Measurements from ENCODE around the gene BCCIP. TPM values are rescaled to one million over a fixed set of nuclear protein-coding genes. Genes with fewer than 3 reads are reported as not detected.

BCCIP gene
- 100 to 1,000 TPM in 1 of 2 donors, 10 to 100 TPM in 1; 58.6 to 116 TPM for total RNA-seq

DNA sequence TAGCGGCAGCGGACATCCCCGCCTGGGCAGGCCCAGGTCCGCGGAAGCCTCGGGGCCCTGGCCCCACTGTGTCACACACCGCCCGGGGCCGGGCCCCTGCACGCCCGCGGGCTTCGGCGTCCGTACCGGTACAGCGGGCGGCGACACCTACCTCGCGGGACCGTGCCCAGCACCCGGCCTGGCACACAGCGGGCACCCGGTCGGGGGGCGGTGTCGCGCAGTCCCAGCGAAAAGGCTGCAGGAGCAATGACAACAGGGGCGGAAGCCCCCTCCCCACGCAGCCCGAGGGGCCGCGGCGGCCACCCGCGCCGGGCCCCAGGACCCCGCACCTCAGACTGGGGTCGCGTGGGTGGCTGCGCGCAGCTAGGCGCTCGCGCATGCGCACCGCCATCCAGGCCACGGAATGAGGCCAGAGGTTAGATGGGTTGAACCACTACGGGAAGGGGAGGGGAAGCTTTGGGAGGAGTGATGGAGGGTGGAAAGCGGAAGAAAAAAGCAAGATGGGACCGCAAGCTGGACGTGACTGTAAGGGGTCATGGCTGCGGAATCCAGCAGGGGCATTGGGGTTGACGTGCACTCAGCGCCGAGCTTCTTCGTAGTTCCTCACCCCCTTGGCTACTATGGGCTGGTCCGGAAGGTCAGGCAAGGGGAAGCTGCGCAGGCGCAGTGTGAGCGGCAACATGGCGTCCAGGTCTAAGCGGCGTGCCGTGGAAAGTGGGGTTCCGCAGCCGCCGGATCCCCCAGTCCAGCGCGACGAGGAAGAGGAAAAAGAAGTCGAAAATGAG, at the start of gene BCCIP, which contains the start of gene UROS:
Gene BCCIP, plus strand, starts transcription at position 669 of the 785 bp plus-strand sequence. Its CDS starts 12 bp downstream, at position 681.
Gene UROS, minus strand, starts transcription at position 381 of the 785 bp plus-strand sequence. CDS start 6,759 bp downstream, outside the sequence.
- ATAC-seq (replicated peaks), result peak; percentile 87
- Mint-ChIP-seq H3K27me3 (no peaks in the 10 kb centered on the region), H3K36me3 (ENCODE audit: low read depth) (peaks cover 5% of the 10 kb centered on the region), H3K27ac (peak within 1 kb of the TSS; percentile 87), H3K4me3 (no peak within 1 kb of the TSS), H3K4me1 (peaks cover 17% of the 10 kb centered on the region), H3K9me3 (no peaks in the 10 kb centered on the region)

DNA sequence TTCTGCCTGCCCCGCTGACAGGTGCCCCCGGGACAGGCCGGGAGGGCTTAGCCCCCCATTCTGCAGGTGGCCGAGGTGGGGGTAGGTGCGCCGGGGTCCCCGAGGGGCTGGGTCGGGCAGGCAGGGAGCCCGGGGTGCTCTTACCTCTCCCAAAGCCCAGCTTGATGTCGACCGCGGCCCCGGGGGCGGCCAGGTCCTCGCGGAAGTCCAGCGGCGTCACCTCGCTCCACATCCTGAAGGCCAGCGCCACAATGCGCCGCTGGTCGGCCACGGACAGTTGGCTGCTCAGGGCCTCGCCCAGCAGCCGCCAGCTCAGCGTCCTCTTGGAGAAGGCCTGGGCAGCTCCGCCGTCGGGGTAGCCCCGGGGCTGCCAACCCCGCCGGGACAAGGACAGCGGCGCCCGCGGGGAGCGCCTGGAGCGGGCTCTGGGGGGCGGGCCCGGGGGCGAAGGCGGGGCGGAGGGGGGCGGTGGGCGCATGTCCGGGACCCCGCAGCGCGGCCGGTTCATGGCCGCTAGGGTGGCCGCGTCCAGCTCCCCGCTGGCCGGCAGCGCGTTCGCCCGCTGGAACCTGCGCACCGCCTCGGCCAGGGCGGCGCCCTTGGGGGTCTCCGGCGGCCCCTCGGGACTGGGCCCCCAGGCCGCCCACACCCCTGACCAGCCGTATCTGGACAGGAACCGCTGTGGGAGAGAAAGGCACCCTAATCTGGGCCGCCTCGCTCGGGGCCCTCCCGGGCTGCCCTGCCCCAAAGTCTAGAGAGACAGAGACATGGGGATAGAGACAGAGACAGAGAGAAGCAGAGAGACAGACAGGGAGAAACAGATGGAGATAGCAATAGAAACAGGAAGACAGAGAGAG, 49.4 kb upstream of the BCCIP start:
- H3K4me3 Mint-ChIP-seq, result no peak overlapping the region
- no peaks in the 10 kb centered on the region for H3K9me3 Mint-ChIP-seq
- H3K4me1 Mint-ChIP-seq, result no peaks in the 10 kb centered on the region
- no peak for ATAC-seq (replicated peaks)
- H3K27me3 Mint-ChIP-seq, result peaks cover 7% of the 10 kb centered on the region
- no peak overlapping the region for H3K27ac Mint-ChIP-seq
- peaks cover 6% of the 10 kb centered on the region for H3K36me3 Mint-ChIP-seq (ENCODE audit: low read depth)

DNA sequence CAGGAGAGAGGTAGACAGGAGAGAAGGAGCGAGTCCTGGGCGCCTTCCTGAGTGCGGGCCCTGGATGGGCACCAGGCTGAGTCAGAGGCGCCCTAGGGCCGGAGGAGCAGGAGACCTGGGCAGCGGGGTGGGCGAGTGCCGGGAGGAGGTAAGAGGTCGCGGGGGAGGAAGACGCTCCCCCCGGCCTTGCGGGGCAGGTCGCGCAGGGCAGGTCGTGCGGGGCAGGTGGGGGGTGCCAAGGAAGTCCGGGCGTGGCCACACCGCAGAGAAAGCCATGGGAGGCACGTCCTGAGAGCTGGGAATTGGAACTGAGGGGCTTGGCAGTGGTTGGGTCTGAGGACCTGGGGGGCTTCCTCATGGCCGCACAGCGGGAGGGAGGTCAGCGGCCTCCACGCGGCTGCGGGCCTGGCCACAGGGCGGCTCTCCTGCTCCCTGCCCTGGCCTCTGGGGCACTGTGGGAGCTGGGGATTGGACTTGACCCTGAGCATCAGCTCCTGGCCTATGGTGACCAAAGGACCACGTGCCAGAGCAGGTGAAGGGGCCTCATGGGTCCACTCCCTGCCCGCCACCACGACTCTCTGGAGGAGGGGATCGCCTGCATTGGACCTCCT, 48.7 kb upstream of the BCCIP start:
- ATAC-seq (replicated peaks), result no peak
- H3K9me3 Mint-ChIP-seq, result no peaks in the 10 kb centered on the region
- no peaks in the 10 kb centered on the region for H3K4me1 Mint-ChIP-seq
- peaks cover 7% of the 10 kb centered on the region for H3K27me3 Mint-ChIP-seq
- no peaks in the 10 kb centered on the region for H3K36me3 Mint-ChIP-seq (ENCODE audit: low read depth)
- no peak overlapping the region for H3K27ac Mint-ChIP-seq
- H3K4me3 Mint-ChIP-seq, result no peak overlapping the region

DNA sequence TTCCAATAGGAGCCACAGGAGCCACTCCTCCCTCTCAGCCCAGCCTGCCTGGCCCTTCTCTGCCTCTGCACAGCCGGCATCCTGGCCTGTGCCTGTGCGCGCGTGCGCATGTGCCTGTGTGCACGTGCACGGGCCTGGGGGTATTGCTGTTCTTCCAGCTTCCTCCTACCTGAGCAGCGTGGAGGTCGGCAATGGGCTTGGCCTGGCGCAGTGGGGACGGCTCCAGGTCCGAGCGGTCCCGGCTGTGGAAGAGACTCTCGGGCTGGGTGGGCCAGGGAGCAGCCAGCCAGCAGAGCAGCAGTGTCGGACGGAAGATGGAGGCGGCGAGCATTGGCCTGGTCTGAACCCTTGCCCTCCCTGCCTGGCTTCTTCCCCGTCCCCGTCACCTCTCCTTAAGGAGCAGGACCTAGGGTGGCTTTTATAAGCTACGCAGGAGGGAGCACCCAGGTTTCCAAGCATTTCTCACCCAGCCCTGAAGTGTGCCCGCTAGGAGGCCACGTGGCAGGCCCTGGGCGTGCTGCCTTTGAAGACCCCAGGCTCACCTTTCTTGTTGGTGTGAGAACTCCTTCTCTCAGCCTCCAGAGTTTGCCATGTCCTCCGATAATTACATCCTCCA, 47.7 kb upstream of the BCCIP start, which contains the start of gene MMP21:
Gene MMP21, minus strand, starts transcription at position 331 of the 616 bp plus-strand sequence. Its CDS starts 0 bp downstream, at position 331.
- Mint-ChIP-seq H3K27me3 (peaks cover 7% of the 10 kb centered on the region), H3K4me3 (no peak within 1 kb of the TSS), H3K9me3 (no peaks in the 10 kb centered on the region), H3K4me1 (no peaks in the 10 kb centered on the region), H3K36me3 (ENCODE audit: low read depth) (no peaks in the 10 kb centered on the region), H3K27ac (no peak within 1 kb of the TSS)
- ATAC-seq (replicated peaks), result no peak

DNA sequence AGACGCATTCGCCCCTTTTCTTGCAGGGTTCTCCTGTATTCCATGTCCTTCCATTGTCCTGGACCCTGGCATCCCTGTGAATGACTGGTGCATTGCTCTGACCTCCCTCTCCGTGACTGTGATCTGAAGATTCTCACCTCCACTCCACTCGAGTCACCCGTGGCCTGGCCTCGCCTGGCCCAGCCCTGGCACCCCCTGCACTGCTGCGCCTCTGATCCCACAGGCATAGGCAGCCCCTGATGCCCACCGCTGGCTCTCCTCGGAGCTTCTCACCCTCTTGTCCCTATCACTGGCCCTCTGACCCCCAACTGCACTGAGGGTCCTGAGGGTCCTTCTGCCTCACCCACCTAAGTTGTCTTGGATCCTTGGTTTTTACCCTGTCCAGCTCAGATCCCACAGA, 45.5 kb upstream of the BCCIP start:
- H3K27me3 Mint-ChIP-seq, result peaks cover 7% of the 10 kb centered on the region
- ATAC-seq (replicated peaks), result no peak
- H3K27ac Mint-ChIP-seq, result no peak overlapping the region
- H3K36me3 Mint-ChIP-seq (ENCODE audit: low read depth), result no peaks in the 10 kb centered on the region
- H3K4me3 Mint-ChIP-seq, result no peak overlapping the region
- H3K4me1 Mint-ChIP-seq, result peaks cover 4% of the 10 kb centered on the region
- no peaks in the 10 kb centered on the region for H3K9me3 Mint-ChIP-seq

DNA sequence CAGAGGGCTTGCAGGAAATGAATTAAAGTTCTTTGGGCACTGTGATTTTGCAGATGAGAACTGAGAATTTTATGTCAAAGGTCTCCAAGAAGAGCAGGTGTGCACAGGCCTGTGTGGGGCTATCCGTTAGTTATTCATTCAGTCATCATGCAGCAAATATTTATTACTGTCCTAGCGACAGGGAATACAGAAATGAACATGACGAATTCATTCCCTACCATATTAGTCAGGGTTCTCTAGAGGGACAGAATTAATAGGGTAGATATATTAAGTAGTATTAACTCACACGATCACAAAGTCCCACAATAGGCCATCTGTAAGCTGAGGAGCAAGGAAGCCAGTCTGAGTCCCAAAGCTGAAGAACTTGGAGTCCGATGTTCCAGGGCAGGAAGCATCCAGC, 44.8 kb upstream of the BCCIP start:
- H3K36me3 Mint-ChIP-seq (ENCODE audit: low read depth), result no peaks in the 10 kb centered on the region
- no peak for ATAC-seq (replicated peaks)
- H3K27me3 Mint-ChIP-seq, result peaks cover 7% of the 10 kb centered on the region
- H3K9me3 Mint-ChIP-seq, result no peaks in the 10 kb centered on the region
- peaks cover 4% of the 10 kb centered on the region for H3K4me1 Mint-ChIP-seq
- no peak overlapping the region for H3K4me3 Mint-ChIP-seq
- H3K27ac Mint-ChIP-seq, result no peak overlapping the region

DNA sequence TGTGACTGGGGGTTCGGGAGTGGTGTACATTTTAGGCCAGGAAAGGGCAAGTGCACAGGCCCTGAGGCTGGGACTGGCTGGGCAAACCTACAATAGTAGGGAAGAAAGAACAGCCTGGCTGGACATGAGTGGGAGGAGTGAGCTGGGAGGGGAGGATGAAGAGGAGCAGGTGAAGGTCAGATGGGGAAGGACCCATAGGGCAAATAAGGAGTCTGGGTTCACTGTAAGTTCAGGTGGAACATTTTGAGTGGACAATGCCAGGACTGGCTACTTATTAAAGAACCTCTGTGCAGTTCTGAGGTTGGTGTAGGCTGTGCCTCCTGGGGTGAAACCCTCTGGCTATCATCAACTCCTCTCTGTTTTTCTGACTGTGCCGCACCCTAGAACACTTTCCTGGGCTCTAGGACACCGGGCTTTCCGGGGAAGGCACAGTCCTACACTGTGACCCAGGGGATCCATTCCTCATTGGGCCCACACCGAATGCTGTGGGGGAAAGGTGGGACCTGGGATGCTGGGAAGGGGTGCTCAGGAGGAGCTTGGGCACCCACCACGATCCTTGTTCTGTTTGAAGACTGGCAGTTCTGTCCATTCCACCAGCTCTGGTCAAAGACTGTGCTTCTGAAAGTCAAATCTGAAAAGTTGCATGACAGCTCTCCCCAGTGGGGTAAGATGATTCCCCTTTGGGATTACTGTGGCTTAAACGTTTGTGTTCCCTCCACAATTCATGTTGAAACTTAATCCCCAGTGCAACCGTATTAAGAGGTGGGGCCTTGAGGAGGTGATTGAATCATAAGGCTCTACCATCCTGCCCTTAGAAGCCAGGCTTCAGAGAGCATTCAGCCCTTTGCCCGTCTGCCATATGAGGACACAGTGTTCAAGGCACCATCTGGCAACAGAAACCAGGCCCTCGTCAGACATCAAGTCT, 43.7 kb upstream of the BCCIP start:
- Mint-ChIP-seq H3K4me1 (peaks cover 4% of the 10 kb centered on the region), H3K27me3 (peaks cover 3% of the 10 kb centered on the region), H3K4me3 (no peak overlapping the region), H3K36me3 (ENCODE audit: low read depth) (no peaks in the 10 kb centered on the region), H3K27ac (no peak overlapping the region), H3K9me3 (no peaks in the 10 kb centered on the region)
- ATAC-seq (replicated peaks), result no peak

DNA sequence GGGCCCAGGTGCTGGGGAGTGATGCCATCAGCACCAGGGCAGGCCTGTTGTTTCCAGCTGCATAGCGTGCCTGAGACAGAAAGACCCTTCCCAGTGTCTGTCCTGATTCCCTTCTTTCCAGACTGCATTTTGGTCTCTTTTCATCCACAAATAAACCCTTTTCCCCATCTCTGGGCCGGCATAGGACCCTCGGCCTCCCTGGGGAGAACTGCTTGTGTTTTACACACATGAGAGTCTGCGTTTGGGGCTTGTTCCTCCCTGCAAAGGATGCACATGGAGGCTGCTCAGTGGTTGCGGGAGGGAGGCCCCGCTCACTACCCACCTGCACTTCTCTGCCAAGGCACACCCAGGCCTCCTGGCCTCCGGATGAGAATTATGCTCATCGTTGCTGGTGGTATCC, 42.0 kb upstream of the BCCIP start:
- ATAC-seq (replicated peaks), result no peak
- no peak overlapping the region for H3K27ac Mint-ChIP-seq
- H3K4me1 Mint-ChIP-seq, result peaks cover 4% of the 10 kb centered on the region
- H3K27me3 Mint-ChIP-seq, result peaks cover 3% of the 10 kb centered on the region
- no peak overlapping the region for H3K4me3 Mint-ChIP-seq
- no peaks in the 10 kb centered on the region for H3K9me3 Mint-ChIP-seq
- no peaks in the 10 kb centered on the region for H3K36me3 Mint-ChIP-seq (ENCODE audit: low read depth)

DNA sequence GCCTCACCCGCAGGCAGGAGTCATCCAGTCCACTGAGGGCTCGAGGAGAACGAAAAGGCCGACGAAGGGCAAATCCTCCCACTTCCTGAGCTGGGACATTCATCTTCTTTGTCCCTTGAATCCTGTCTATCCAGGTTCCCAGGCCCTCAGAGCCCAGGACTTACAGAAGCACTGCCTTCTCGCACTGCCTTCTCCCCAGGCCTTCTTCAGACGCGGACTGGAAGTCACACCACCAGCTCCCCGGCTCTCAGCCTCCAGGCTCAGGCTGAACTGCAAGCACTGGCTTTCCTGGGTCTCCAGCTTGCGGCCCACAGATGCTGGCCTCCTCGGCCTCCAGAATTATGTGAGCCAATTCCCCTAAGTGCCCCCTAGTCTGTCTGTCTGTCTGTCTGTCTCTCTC, 41.3 kb upstream of the BCCIP start:
- peaks cover 5% of the 10 kb centered on the region for H3K4me1 Mint-ChIP-seq
- no peaks in the 10 kb centered on the region for H3K36me3 Mint-ChIP-seq (ENCODE audit: low read depth)
- H3K9me3 Mint-ChIP-seq, result no peaks in the 10 kb centered on the region
- peaks cover 3% of the 10 kb centered on the region for H3K27me3 Mint-ChIP-seq
- H3K4me3 Mint-ChIP-seq, result no peak overlapping the region
- no peak overlapping the region for H3K27ac Mint-ChIP-seq
- no peak for ATAC-seq (replicated peaks)

DNA sequence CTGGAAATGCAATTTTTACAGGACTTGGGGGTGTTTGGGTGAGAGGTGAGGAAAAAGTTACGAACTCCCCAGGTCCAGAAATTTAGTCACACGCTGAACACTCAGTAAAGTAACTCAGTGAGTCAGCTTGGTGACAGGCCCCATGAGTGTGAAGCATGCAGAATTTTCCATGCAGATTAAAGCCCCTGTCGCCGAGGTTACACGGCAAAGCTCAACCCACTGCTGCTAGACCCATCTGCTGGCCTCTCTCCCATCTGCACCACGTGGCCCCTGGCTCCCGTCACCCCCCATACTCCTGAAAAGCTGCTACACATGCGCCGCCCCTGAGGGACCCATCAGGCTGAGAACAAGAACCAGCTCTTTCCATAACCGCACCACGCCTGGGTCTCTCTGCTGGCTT, 40.7 kb upstream of the BCCIP start:
- Mint-ChIP-seq H3K27me3 (peaks cover 3% of the 10 kb centered on the region), H3K27ac (no peak overlapping the region), H3K4me1 (peaks cover 9% of the 10 kb centered on the region), H3K36me3 (ENCODE audit: low read depth) (no peaks in the 10 kb centered on the region), H3K4me3 (no peak overlapping the region), H3K9me3 (no peaks in the 10 kb centered on the region)
- no peak for ATAC-seq (replicated peaks)

DNA sequence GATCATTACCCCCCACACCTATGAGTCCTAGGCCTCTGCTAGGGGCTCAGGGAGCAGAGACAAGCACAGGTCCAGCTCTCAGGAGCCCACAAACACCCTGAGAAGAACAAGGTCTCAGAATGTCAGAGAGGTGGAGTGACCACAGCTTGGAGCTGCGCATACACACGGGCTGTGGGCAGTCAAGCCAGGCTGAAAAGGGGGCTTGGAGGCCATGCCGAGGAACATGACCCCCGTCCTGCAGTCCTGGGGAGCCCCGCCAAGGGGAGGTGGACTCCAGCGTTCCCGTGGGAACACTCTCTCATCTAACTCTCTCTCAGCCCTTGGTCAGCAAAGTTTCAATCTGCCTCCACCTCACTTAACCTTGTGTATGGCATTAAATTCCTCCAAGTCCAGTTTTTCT, 39.9 kb upstream of the BCCIP start:
- peaks cover 9% of the 10 kb centered on the region for H3K4me1 Mint-ChIP-seq
- H3K9me3 Mint-ChIP-seq, result no peaks in the 10 kb centered on the region
- no peaks in the 10 kb centered on the region for H3K36me3 Mint-ChIP-seq (ENCODE audit: low read depth)
- peaks cover under 1% of the 10 kb centered on the region for H3K27me3 Mint-ChIP-seq
- H3K4me3 Mint-ChIP-seq, result no peak overlapping the region
- no peak for ATAC-seq (replicated peaks)
- H3K27ac Mint-ChIP-seq, result no peak overlapping the region

DNA sequence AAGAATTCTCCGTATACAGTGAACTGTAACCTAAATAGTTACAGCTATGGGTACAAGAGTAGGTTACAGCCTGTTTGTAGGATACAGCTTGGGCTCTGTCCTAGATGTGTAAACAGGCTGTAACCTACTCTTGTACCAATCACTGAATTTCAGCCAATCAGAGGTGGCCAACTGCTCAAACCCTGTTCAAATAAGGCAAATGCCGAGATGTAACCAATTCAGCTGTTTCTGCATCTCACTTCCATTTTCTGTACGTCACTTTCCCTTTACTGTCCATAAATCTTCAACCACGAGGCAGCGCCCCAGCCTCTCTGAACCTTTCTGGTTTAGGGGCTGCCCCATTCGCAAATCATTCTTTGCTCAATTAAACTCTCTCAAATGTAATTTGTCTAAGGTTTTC, 39.4 kb upstream of the BCCIP start:
- H3K4me1 Mint-ChIP-seq, result peaks cover 9% of the 10 kb centered on the region
- no peak overlapping the region for H3K4me3 Mint-ChIP-seq
- no peaks in the 10 kb centered on the region for H3K36me3 Mint-ChIP-seq (ENCODE audit: low read depth)
- H3K27me3 Mint-ChIP-seq, result no peaks in the 10 kb centered on the region
- no peak overlapping the region for H3K27ac Mint-ChIP-seq
- H3K9me3 Mint-ChIP-seq, result no peaks in the 10 kb centered on the region
- ATAC-seq (replicated peaks), result no peak

DNA sequence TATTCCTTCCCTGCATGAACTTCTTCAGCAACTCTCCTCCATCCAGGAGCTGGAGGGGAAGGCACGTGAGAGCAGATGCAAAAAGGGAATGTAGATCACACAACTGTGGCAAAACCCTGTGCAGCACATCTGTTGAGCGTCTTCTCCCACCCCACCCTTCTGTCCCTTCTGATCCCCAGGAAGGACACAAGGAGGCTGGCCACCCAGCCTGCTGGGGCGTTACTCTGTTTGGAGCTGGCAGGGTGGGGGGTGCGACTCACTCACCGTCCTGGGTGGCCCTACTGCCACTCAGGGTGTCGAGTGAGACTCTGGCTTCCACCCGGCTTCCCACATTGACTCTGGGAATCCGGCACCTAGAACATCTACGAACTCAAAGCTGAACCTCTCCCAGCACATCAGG, 37.6 kb upstream of the BCCIP start:
- Mint-ChIP-seq H3K4me3 (no peak overlapping the region), H3K4me1 (peaks cover 9% of the 10 kb centered on the region), H3K9me3 (no peaks in the 10 kb centered on the region), H3K27me3 (no peaks in the 10 kb centered on the region), H3K27ac (no peak overlapping the region), H3K36me3 (ENCODE audit: low read depth) (peaks cover 4% of the 10 kb centered on the region)
- no peak for ATAC-seq (replicated peaks)

Measured in activated T-helper 17 cell treated with anti-CD3 and anti-CD28 coated beads, Interleukin-2, amount 50 U/mL, for 72 hours (primary cell).